Astrocyte (in vitro differentiated cells and primary cell): ENCODE measurements around the gene DBF4. TPM values are rescaled to one million over a fixed set of nuclear protein-coding genes. Genes with fewer than 3 reads are reported as not detected.

Source experiments
- DNase-seq: peaks from one replicate; pipeline ENCODE4 v3.0.0-alpha.2; 2010; ENCODE audit warnings: low read depth
- FAIRE-seq: peaks from 2 replicates; lab custom pipeline; 2011; peaks lifted over from hg19 to GRCh38; lab: Jason Lieb, UNC
- H2AFZ ChIP-seq: 2 replicates; pipeline ENCODE4 v1.6.0; 2012; ENCODE audit warnings: low read depth, low read length, inconsistent platforms
- H3K27ac ChIP-seq: 2 replicates; pipeline ENCODE4 v1.5.1; 2011; ENCODE audit warnings: low read depth, low read length, inconsistent platforms
- H3K27me3 ChIP-seq: 2 replicates; pipeline ENCODE4 v1.6.0; 2011; ENCODE audit warnings: low read length, inconsistent platforms; ENCODE audit not compliant: insufficient read depth
- H3K36me3 ChIP-seq: 2 replicates; pipeline ENCODE4 v1.5.1; 2011; ENCODE audit warnings: low read length, inconsistent platforms; ENCODE audit not compliant: insufficient read depth
- H3K4me1 ChIP-seq: 2 replicates; pipeline ENCODE4 v1.5.1; 2011; ENCODE audit warnings: low read length, inconsistent platforms; ENCODE audit not compliant: insufficient read depth
- H3K4me2 ChIP-seq: 2 replicates; pipeline ENCODE4 v1.6.0; 2012; ENCODE audit warnings: low read length, inconsistent platforms
- H3K4me3 ChIP-seq: 2 replicates; pipeline ENCODE4 v1.5.1; 2011; ENCODE audit warnings: low read depth, mild to moderate bottlenecking, low read length, inconsistent platforms; ENCODE audit not compliant: insufficient read depth
- H3K79me2 ChIP-seq: 2 replicates; pipeline ENCODE4 v1.6.0; 2012; ENCODE audit warnings: mild to moderate bottlenecking, low read length, inconsistent platforms; ENCODE audit not compliant: insufficient read depth
- H3K9ac ChIP-seq: 2 replicates; pipeline ENCODE4 v1.6.0; 2012; ENCODE audit warnings: mild to moderate bottlenecking, low read length, inconsistent platforms
- H3K9me3 ChIP-seq: 2 replicates; pipeline ENCODE4 v1.5.1; 2012; ENCODE audit warnings: low read depth, mild to moderate bottlenecking, low read length, inconsistent platforms; ENCODE audit not compliant: insufficient read depth
- H4K20me1 ChIP-seq: 2 replicates; pipeline ENCODE4 v1.6.0; 2012; ENCODE audit warnings: low read length, inconsistent platforms; ENCODE audit not compliant: insufficient read depth
- H3K27ac Mint-ChIP-seq: one replicate; pipeline ENCODE4 v1.8.0; 2021; ENCODE audit warnings: mild to moderate bottlenecking, mixed read lengths; ENCODE audit not compliant: unreplicated experiment
- H3K27me3 Mint-ChIP-seq: one replicate; pipeline ENCODE4 v1.8.0; 2021; ENCODE audit warnings: low read depth, mixed read lengths; ENCODE audit not compliant: unreplicated experiment
- H3K36me3 Mint-ChIP-seq: one replicate; pipeline ENCODE4 v1.8.0; 2021; ENCODE audit warnings: low read depth, mixed read lengths; ENCODE audit not compliant: unreplicated experiment
- H3K4me1 Mint-ChIP-seq: one replicate; pipeline ENCODE4 v1.8.0; 2021; ENCODE audit warnings: low read depth, mixed read lengths; ENCODE audit not compliant: unreplicated experiment
- H3K4me3 Mint-ChIP-seq: one replicate; pipeline ENCODE4 v1.8.0; 2021; ENCODE audit warnings: mild to moderate bottlenecking, moderate library complexity, mixed read lengths; ENCODE audit not compliant: unreplicated experiment
- H3K9me3 Mint-ChIP-seq: one replicate; pipeline ENCODE4 v1.8.0; 2021; ENCODE audit warnings: mild to moderate bottlenecking, mixed read lengths; ENCODE audit not compliant: unreplicated experiment
- CTCF ChIP-seq: IDR thresholded peaks from 2 replicates; pipeline ENCODE4 v1.5.1; 2011; ENCODE audit warnings: low read depth, mild to moderate bottlenecking, inconsistent platforms, low read length, moderate library complexity; ENCODE audit not compliant: insufficient read depth
- EZH2 ChIP-seq: IDR thresholded peaks from 2 replicates; pipeline ENCODE4 v1.6.1; 2012; ENCODE audit warnings: mild to moderate bottlenecking, low read length, inconsistent platforms; ENCODE audit not compliant: insufficient read depth
- total RNA-seq: library from RNA; stranded (reverse); gene quantifications from 2 replicates; pipeline ENCODE4 v1.2.1, GENCODE V29; 2021

Gene DBF4
- total RNA-seq, 1 donor from 2014 or later = 13.0 TPM

- H3K27ac ChIP-seq = no peak overlapping the region
- H3K4me1 ChIP-seq = no peaks in the 10 kb centered on the region
- peaks cover 4% of the 10 kb centered on the region for H3K4me1 Mint-ChIP-seq
- no peak overlapping the region for H3K4me3 ChIP-seq
- FAIRE-seq (no peak), DNase-seq (no peak)
- H2AFZ ChIP-seq = no peak overlapping the region
- H3K4me3 Mint-ChIP-seq = no peak overlapping the region
- H3K27me3 ChIP-seq = no peaks in the 10 kb centered on the region
- no peak overlapping the region for H3K9ac ChIP-seq
- H3K36me3 Mint-ChIP-seq = no peaks in the 10 kb centered on the region
- no peaks in the 10 kb centered on the region for H3K27me3 Mint-ChIP-seq
- TF ChIP-seq CTCF = no peak
- no peak for TF ChIP-seq EZH2
- no peaks in the 10 kb centered on the region for H4K20me1 ChIP-seq
- no peak overlapping the region for H3K4me2 ChIP-seq
- peaks cover 2% of the 10 kb centered on the region for H3K36me3 ChIP-seq
- H3K9me3 Mint-ChIP-seq = no peaks in the 10 kb centered on the region
- no peak overlapping the region for H3K27ac Mint-ChIP-seq
- H3K79me2 ChIP-seq = no peaks in the 10 kb centered on the region
- H3K9me3 ChIP-seq = no peaks in the 10 kb centered on the region
These were observed 35.8 kb downstream of the DBF4 start for GRCh38 chr7:87912121-87912520.

GRCh38 chr7:87918740-87919139 is 42.4 kb downstream of the DBF4 start:
- FAIRE-seq (no peak), DNase-seq (no peak)
- H3K9ac ChIP-seq = no peak overlapping the region
- no peaks in the 10 kb centered on the region for H3K9me3 ChIP-seq
- H3K27ac Mint-ChIP-seq = no peak overlapping the region
- H3K4me1 ChIP-seq = no peaks in the 10 kb centered on the region
- no peaks in the 10 kb centered on the region for H4K20me1 ChIP-seq
- no peaks in the 10 kb centered on the region for H3K79me2 ChIP-seq
- H3K4me3 ChIP-seq = no peak overlapping the region
- H3K4me3 Mint-ChIP-seq = no peak overlapping the region
- TF ChIP-seq EZH2 = no peak
- no peak for TF ChIP-seq CTCF
- no peaks in the 10 kb centered on the region for H3K9me3 Mint-ChIP-seq
- no peak overlapping the region for H2AFZ ChIP-seq
- no peaks in the 10 kb centered on the region for H3K27me3 ChIP-seq
- H3K4me1 Mint-ChIP-seq = no peaks in the 10 kb centered on the region
- H3K4me2 ChIP-seq = no peak overlapping the region
- no peaks in the 10 kb centered on the region for H3K36me3 Mint-ChIP-seq
- peaks cover 1% of the 10 kb centered on the region for H3K27me3 Mint-ChIP-seq
- no peaks in the 10 kb centered on the region for H3K36me3 ChIP-seq
- H3K27ac ChIP-seq = no peak overlapping the region

GRCh38 chr7:87919875-87920274 is 43.6 kb downstream of the DBF4 start:
- DNase-seq = no peak
- FAIRE-seq = no peak
- no peak overlapping the region for H3K27ac Mint-ChIP-seq
- H3K9me3 Mint-ChIP-seq = no peaks in the 10 kb centered on the region
- TF ChIP-seq EZH2 = no peak
- no peak for TF ChIP-seq CTCF
- no peak overlapping the region for H3K4me2 ChIP-seq
- H3K4me3 ChIP-seq = no peak overlapping the region
- peaks cover 1% of the 10 kb centered on the region for H3K27me3 Mint-ChIP-seq
- no peak overlapping the region for H2AFZ ChIP-seq
- no peaks in the 10 kb centered on the region for H3K36me3 ChIP-seq
- H3K4me1 Mint-ChIP-seq = no peaks in the 10 kb centered on the region
- H3K9ac ChIP-seq = no peak overlapping the region
- no peaks in the 10 kb centered on the region for H3K27me3 ChIP-seq
- no peaks in the 10 kb centered on the region for H3K4me1 ChIP-seq
- H3K36me3 Mint-ChIP-seq = no peaks in the 10 kb centered on the region
- H3K27ac ChIP-seq = no peak overlapping the region
- no peaks in the 10 kb centered on the region for H3K79me2 ChIP-seq
- no peaks in the 10 kb centered on the region for H4K20me1 ChIP-seq
- H3K4me3 Mint-ChIP-seq = no peak overlapping the region
- no peaks in the 10 kb centered on the region for H3K9me3 ChIP-seq
